T-helper 2 cell treated with Interferon-gamma antibody and Interleukin-4, amounts not matched to agents 5 μg/mL and 100 μg/mL, for 36 hours (primary cell): ENCODE measurements around the gene LARP4B.

Experiments
- DNase-seq: peaks from one replicate; pipeline ENCODE4 v3.0.0; 2021; ENCODE audit warnings: low spot score
- H3K27ac Mint-ChIP-seq: one replicate; pipeline ENCODE4 v1.8.0; 2021; ENCODE audit warnings: mild to moderate bottlenecking, mixed read lengths
- H3K27me3 Mint-ChIP-seq: one replicate; pipeline ENCODE4 v1.8.0; 2021; ENCODE audit warnings: low read depth, mixed read lengths
- H3K36me3 Mint-ChIP-seq: one replicate; pipeline ENCODE4 v1.8.0; 2021; ENCODE audit warnings: low read depth, mixed read lengths
- H3K4me1 Mint-ChIP-seq: one replicate; pipeline ENCODE4 v1.8.0; 2021; ENCODE audit warnings: low read depth, mixed read lengths
- H3K4me3 Mint-ChIP-seq: one replicate; pipeline ENCODE4 v1.8.0; 2022; ENCODE audit warnings: mild to moderate bottlenecking, moderate library complexity, mixed read lengths
- H3K9me3 Mint-ChIP-seq: one replicate; pipeline ENCODE4 v1.8.0; 2021; ENCODE audit warnings: mixed read lengths

LARP4B gene

GRCh38 chr10:806451-807162 lies 124.9 kb downstream of the LARP4B start:
- Mint-ChIP-seq H3K9me3 (no peaks in the 10 kb centered on the region), H3K4me1 (peaks cover 7% of the 10 kb centered on the region), H3K4me3 (no peak overlapping the region), H3K36me3 (peaks cover 24% of the 10 kb centered on the region), H3K27me3 (no peaks in the 10 kb centered on the region), H3K27ac (no peak overlapping the region)
- no peak for DNase-seq

GRCh38 chr10:805620-806305 lies 125.7 kb downstream of the LARP4B start:
- no peak for DNase-seq
- no peaks in the 10 kb centered on the region for H3K27me3 Mint-ChIP-seq
- no peak overlapping the region for H3K27ac Mint-ChIP-seq
- H3K36me3 Mint-ChIP-seq = peaks cover 19% of the 10 kb centered on the region
- peaks cover 7% of the 10 kb centered on the region for H3K4me1 Mint-ChIP-seq
- no peak overlapping the region for H3K4me3 Mint-ChIP-seq
- H3K9me3 Mint-ChIP-seq = no peaks in the 10 kb centered on the region

- Mint-ChIP-seq H3K4me3 (no peak overlapping the region), H3K9me3 (no peaks in the 10 kb centered on the region), H3K36me3 (peaks cover 15% of the 10 kb centered on the region), H3K27me3 (no peaks in the 10 kb centered on the region), H3K4me1 (peaks cover 7% of the 10 kb centered on the region), H3K27ac (no peak overlapping the region)
- DNase-seq = no peak
Measured at GRCh38 chr10:804787-805619, 126.5 kb downstream of the LARP4B start.

- H3K4me1 Mint-ChIP-seq = peaks cover 7% of the 10 kb centered on the region
- peaks cover 6% of the 10 kb centered on the region for H3K9me3 Mint-ChIP-seq
- no peak overlapping the region for H3K27ac Mint-ChIP-seq
- DNase-seq = no peak
- no peaks in the 10 kb centered on the region for H3K27me3 Mint-ChIP-seq
- H3K36me3 Mint-ChIP-seq = peaks cover 14% of the 10 kb centered on the region
- no peak overlapping the region for H3K4me3 Mint-ChIP-seq
Measured at GRCh38 chr10:804191-804781, 127.2 kb downstream of the LARP4B start.

GRCh38 chr10:803041-803741 lies 128.3 kb downstream of the LARP4B start:
- H3K27me3 Mint-ChIP-seq = no peaks in the 10 kb centered on the region
- no peak overlapping the region for H3K4me3 Mint-ChIP-seq
- H3K4me1 Mint-ChIP-seq = peaks cover 7% of the 10 kb centered on the region
- H3K9me3 Mint-ChIP-seq = peaks cover 13% of the 10 kb centered on the region
- no peak overlapping the region for H3K27ac Mint-ChIP-seq
- H3K36me3 Mint-ChIP-seq = peaks cover 11% of the 10 kb centered on the region
- DNase-seq = no peak

- Mint-ChIP-seq H3K36me3 (peaks cover 12% of the 10 kb centered on the region), H3K4me1 (peaks cover 7% of the 10 kb centered on the region), H3K27ac (no peak overlapping the region), H3K27me3 (no peaks in the 10 kb centered on the region), H3K9me3 (peaks cover 18% of the 10 kb centered on the region), H3K4me3 (no peak overlapping the region)
- DNase-seq = no peak
Measured at GRCh38 chr10:802506-802905, 129.0 kb downstream of the LARP4B start.

- H3K4me3 Mint-ChIP-seq = no peak overlapping the region
- no peak for DNase-seq
- peaks cover 12% of the 10 kb centered on the region for H3K36me3 Mint-ChIP-seq
- H3K27me3 Mint-ChIP-seq = no peaks in the 10 kb centered on the region
- H3K27ac Mint-ChIP-seq = no peak overlapping the region
- peaks cover 31% of the 10 kb centered on the region for H3K9me3 Mint-ChIP-seq
- no peaks in the 10 kb centered on the region for H3K4me1 Mint-ChIP-seq
Measured at GRCh38 chr10:797179-797578, 134.3 kb downstream of the LARP4B start.

GRCh38 chr10:796233-796632 lies 135.3 kb downstream of the LARP4B start:
- Mint-ChIP-seq H3K9me3 (peaks cover 31% of the 10 kb centered on the region), H3K27ac (no peak overlapping the region)

GRCh38 chr10:794382-794956 lies 137.0 kb downstream of the LARP4B start:
- no peaks in the 10 kb centered on the region for H3K27me3 Mint-ChIP-seq
- no peaks in the 10 kb centered on the region for H3K4me1 Mint-ChIP-seq
- H3K4me3 Mint-ChIP-seq = no peak overlapping the region
- no peak for DNase-seq
- H3K36me3 Mint-ChIP-seq = peaks cover 12% of the 10 kb centered on the region
- peaks cover 27% of the 10 kb centered on the region for H3K9me3 Mint-ChIP-seq
- H3K27ac Mint-ChIP-seq = no peak overlapping the region

More at GRCh38 chr10:796233-796632, 135.3 kb downstream of the LARP4B start:
- peaks cover 12% of the 10 kb centered on the region for H3K36me3 Mint-ChIP-seq
- no peaks in the 10 kb centered on the region for H3K4me1 Mint-ChIP-seq
- no peak overlapping the region for H3K4me3 Mint-ChIP-seq
- no peaks in the 10 kb centered on the region for H3K27me3 Mint-ChIP-seq
- no peak for DNase-seq

- no peak overlapping the region for H3K4me3 Mint-ChIP-seq
- no peak overlapping the region for H3K27ac Mint-ChIP-seq
- no peaks in the 10 kb centered on the region for H3K27me3 Mint-ChIP-seq
- peaks cover 16% of the 10 kb centered on the region for H3K9me3 Mint-ChIP-seq
- H3K4me1 Mint-ChIP-seq = no peaks in the 10 kb centered on the region
- no peak for DNase-seq
- H3K36me3 Mint-ChIP-seq = peaks cover 7% of the 10 kb centered on the region
Measured at GRCh38 chr10:792792-793100, 138.8 kb downstream of the LARP4B start.

GRCh38 chr10:792083-792791 lies 139.3 kb downstream of the LARP4B start:
- Mint-ChIP-seq H3K4me1 (no peaks in the 10 kb centered on the region), H3K4me3 (no peak overlapping the region), H3K27me3 (no peaks in the 10 kb centered on the region), H3K27ac (no peak overlapping the region), H3K36me3 (peaks cover 6% of the 10 kb centered on the region), H3K9me3 (peaks cover 11% of the 10 kb centered on the region)
- no peak for DNase-seq

- no peaks in the 10 kb centered on the region for H3K4me1 Mint-ChIP-seq
- H3K9me3 Mint-ChIP-seq = peaks cover 10% of the 10 kb centered on the region
- H3K36me3 Mint-ChIP-seq = peaks cover 6% of the 10 kb centered on the region
- no peaks in the 10 kb centered on the region for H3K27me3 Mint-ChIP-seq
- H3K27ac Mint-ChIP-seq = no peak overlapping the region
- DNase-seq = no peak
- no peak overlapping the region for H3K4me3 Mint-ChIP-seq
Measured at GRCh38 chr10:791639-792038, 139.9 kb downstream of the LARP4B start.
